ENCODE measurements around the gene AMHR2.

The AMHR2 gene

GRCh38 chr12:53453953-53454640 lies 30.4 kb downstream of the AMHR2 start:
- no peak for DNase-seq

GRCh38 chr12:53454707-53455106 lies 31.1 kb downstream of the AMHR2 start:
- no peak for DNase-seq

- DNase-seq, result no peak
Measured at GRCh38 chr12:53456654-53457366, 33.2 kb downstream of the AMHR2 start.

GRCh38 chr12:53459097-53459496 lies 35.4 kb downstream of the AMHR2 start:
- DNase-seq, result no peak

DNA sequence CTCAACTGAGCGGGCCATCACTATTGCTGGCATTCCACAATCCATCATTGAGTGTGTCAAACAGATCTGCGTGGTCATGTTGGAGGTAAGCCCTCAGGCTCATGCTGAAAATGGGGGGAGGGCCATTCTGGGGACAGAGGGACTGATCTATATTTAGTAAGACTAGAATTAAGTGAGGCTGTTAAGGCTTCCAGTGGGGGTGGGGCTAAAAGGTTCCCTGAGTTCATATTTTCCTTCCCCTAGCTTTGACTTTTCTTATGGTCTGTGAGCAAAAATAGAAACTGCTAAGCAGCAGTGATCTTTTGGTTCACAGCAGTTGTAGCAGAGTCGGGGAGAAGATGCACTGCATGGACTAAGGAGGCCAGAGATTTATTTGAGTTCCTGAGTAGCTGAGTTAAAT lies 37.4 kb downstream of the AMHR2 start:
- DNase-seq, result no peak

DNA sequence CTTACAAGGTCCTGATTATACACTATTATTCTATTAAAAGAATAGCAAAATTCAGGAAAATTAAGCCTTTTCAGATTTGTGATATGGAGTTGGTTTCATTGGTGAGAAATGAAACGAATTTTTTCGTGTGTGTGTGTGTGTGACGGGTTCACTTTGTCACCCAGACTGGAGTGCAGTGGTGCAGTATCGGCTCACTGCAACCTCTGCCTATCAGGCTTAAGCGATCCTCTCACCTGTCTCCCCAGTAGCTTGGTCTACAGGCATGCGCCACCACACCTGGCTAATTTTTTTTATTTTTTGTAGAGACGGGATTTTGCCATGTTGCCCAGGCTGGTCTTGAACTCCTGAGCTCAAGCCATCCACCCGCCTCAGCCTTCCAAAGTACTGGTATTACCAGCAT lies 37.9 kb downstream of the AMHR2 start:
- no peak for DNase-seq

DNA sequence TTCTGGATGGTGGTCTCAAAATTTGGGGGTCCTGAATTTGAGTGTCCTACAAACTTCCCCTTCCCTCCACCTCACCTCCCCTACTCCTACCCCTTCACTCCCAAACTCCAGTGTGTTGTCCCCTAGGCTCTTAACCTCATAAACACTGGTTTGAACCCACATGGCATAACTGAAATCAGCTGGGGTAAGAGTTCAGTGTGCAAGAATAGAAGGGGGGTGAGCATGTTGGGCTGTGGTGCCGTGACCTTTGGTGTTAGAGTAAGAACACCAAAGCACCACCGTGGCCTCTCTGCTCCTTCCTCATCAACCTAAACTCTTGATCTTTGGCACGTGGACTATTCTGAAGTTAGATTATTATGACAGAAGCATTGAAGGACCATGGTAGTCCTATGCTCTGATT lies 39.3 kb downstream of the AMHR2 start:
- no peak for DNase-seq

DNA sequence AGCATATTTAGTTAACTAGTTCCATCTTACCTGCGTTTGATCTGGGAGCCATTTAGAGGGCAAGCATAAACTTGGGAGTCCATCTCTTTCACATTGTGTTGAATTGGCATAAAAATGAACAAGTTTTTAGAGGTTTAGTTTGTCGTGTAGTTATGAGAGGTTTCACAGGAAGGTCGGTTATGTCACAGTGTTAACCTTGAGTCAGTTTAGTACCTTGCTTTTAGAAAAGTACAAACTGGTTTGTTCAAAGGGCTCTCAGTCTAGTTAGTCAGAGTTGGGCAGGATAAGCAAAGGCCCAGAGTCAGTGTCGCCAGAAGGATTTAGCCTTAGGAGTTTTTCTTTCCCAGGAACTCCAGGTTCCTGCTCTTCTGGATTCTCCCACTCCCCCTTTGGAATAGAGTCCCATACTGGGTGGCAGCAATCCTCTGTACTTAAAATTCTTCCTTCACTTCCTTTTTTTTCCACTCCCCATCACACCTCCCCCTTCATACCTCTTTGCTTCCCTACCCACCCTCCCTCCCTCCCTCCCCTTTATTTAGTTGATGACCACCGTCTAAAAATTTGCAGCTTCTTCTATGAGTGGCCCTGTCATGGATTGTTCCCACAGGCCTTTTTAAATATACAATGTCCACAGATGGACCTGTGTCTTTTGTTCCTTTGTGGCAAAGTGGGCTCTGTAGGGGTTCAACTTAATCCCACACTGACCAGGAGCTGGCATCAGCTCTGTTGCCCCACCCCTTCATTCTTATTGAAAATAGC lies 40.3 kb downstream of the AMHR2 start:
- DNase-seq, result no peak

GRCh38 chr12:53464685-53465418 lies 41.2 kb downstream of the AMHR2 start:
- no peak for DNase-seq

GRCh38 chr12:53465679-53466078 lies 42.0 kb downstream of the AMHR2 start:
- no peak for DNase-seq

- DNase-seq, result no peak
Measured at GRCh38 chr12:53466640-53467039, 43.0 kb downstream of the AMHR2 start.

DNA sequence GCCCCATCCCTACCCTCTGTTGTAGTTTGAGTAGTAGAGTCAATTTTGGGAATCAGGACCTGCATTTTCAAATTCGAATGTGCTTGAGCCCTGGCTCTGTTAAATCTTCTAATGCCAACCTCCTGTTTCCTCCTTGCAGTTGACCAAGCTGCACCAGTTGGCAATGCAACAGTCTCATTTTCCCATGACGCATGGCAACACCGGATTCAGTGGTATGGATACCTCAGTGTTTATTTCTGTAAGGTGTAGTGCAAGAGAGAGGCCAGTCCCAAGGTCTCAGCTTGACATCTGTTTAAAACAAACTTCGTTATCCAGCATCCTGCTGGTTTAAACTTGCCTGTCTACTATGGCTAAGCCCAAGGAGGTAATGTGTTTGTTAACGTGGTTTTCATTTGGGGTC lies 43.4 kb downstream of the AMHR2 start:
- no peak for DNase-seq

DNA sequence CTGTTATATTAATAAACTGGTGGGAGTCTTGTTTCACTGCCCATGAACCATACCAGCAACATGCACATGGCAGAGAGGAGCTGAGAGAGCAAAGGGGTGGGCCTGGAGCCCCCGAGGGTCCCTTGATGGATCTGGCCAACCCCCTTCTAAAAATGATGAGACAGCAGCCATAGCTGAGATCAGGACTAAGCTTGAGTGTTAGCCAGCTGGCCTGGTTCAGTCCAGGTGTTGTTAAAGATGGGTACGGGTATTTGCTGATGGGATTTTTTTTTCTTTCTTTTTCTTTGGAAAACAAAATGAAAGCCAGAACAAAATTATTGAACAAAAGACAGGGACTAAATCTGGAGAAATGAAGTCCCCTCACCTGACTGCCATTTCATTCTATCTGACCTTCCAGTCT lies 44.2 kb downstream of the AMHR2 start:
- no peak for DNase-seq

DNA sequence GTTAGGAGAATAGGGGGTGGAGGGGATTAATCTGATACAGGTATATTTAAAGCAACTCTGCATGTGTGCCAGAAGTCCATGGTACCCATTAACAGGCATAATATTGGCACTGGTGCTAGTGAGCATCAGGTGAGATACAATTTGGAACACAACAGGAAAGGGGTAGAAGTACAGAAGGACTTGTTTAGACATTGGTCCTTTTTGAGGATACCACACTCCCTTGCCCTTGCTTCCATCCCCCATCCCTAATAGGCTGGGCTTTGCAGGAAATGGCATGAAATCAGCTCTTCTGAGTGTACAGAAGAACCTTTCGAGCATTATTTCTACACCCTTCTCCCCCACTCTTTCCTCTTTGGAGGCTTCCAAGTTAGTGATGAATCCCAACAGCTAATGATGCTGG lies 44.6 kb downstream of the AMHR2 start:
- DNase-seq, result no peak

DNA sequence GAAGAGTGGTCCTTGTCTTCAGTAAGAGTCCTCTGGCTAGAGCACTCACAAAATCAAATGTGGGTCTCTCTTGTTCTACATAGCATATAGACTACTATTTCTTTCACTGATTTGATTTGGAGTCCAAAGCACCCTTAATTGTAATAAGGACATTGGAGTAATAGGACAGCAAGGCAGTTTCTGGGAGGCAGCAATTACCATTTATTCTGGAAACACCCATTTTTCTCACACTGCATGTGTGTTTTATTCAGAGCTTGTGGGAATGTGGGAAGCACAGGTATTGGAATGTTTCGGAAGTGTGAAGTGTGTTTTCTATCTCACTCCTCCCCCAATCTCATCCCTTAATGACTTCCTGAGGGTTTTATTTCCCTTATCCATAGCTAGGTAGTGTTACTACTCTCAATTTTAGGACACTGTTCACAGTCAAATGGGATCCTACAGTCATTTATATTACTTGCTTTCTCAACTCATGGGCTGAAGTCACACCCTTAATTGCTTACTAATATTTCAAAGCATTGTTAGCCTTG lies 48.5 kb downstream of the AMHR2 start:
- no peak for DNase-seq

DNA sequence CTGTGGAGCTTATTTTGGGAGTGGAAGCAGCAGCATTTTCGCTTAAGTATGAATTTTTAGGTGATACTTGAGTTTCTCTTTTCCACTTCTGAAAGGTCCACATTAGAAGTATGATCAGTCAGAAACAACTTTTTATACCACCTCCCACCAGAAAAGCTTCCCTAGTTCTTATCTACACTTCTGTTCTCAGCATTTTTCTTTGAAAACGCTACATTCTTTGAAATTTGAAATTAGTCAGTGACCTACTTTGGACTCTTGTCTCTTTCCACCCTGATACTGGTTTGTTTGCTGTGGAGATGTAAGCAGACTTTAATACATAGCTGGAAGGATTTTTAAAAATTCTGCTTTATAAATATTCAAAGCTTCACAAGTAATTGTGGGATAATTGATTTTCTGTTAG lies 50.4 kb downstream of the AMHR2 start:
- DNase-seq, result no peak

GRCh38 chr12:53474819-53475218 lies 51.2 kb downstream of the AMHR2 start:
- DNase-seq, result no peak

DNA sequence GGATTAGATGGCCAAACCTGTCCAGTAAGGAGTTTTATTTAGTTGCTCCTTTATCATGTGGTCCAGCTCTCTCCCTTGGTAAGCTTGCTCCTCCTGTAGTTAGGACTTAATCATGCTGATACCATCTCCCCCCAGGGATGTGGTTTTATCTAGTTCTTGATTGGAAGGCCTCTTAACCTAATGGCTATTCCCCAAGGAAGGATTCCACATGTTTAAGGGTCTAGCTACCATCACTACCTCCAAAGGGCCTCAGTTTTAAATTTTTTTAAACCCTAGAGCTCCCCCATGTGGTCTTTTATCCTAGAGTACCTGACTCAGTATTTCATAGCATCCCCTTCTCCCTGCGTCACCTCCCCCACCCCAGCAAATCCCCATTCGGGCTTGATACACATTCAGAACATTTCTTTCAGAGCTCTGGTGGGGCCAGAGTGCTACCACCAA lies 53.1 kb downstream of the AMHR2 start:
- no peak for DNase-seq

DNA sequence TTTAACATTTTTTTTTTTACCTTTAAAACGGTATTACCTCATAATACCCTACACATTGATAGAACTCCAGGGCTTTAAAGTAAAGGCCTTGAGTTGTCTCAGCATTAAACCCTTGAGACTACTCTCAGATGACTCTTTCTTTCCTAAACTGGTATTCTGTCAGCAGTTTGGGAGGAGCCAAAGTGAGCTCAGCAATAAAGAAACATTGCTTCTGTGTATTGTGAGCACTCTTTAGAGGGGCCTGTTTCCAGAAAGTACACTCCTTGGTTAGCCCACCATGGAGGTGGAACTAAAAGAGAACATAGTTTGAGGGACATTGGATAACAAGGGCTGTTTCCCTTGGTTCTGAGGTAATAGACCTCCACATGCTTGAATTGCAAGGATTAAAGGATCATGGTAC lies 55.2 kb downstream of the AMHR2 start:
- DNase-seq, result no peak

GRCh38 chr12:53479331-53479730 lies 55.7 kb downstream of the AMHR2 start:
- DNase-seq, result no peak

- no peak for DNase-seq
Measured at GRCh38 chr12:53480491-53481442, 57.1 kb downstream of the AMHR2 start.
